ACC112 (cell line): Measurements from ENCODE around the gene ZIC4.

ENCODE experiments used
- H2AFZ ChIP-seq: fragments of 200-600 bp; sonication (generic); one replicate; pipeline ENCODE4 v1.6.0; 2017; ENCODE audit warnings: antibody characterized with exemption, low read length; ENCODE audit not compliant: unreplicated experiment
- H3K27ac ChIP-seq: fragments of 200-600 bp; sonication (generic); 2 replicates; pipeline ENCODE4 v1.5.1; 2014; ENCODE audit warnings: low read depth, mild to moderate bottlenecking, antibody characterized with exemption, low read length, moderate library complexity
- H3K27me3 ChIP-seq: fragments of 200-600 bp; sonication (generic); 2 replicates; pipeline ENCODE4 v1.6.1; 2014; ENCODE audit warnings: mild to moderate bottlenecking, antibody characterized with exemption, low read length, moderate library complexity, mixed read lengths; ENCODE audit not compliant: insufficient read depth
- H3K36me3 ChIP-seq: fragments of 200-600 bp; sonication (generic); 2 replicates; pipeline ENCODE4 v1.6.1; 2016; ENCODE audit warnings: mild to moderate bottlenecking, antibody characterized with exemption, low read length, moderate library complexity, mixed read lengths; ENCODE audit not compliant: insufficient read depth
- H3K4me1 ChIP-seq: fragments of 200-600 bp; sonication (generic); one replicate; pipeline ENCODE4 v1.6.1; 2016; ENCODE audit warnings: low read length, mixed read lengths; ENCODE audit not compliant: insufficient read depth, unreplicated experiment, control insufficient read depth
- H3K4me3 ChIP-seq: fragments of 200-600 bp; sonication (generic); 2 replicates; pipeline ENCODE4 v1.5.1; 2014; ENCODE audit warnings: mild to moderate bottlenecking, low read depth, low read length
- H3K79me2 ChIP-seq: fragments of 200-600 bp; sonication (generic); one replicate; pipeline ENCODE4 v1.6.0; 2016; ENCODE audit warnings: low read length; ENCODE audit not compliant: control insufficient read depth, unreplicated experiment, insufficient read depth

Gene ZIC4

GRCh38 chr3:147417551-147418295 is 11.4 kb upstream of the ZIC4 start:
- no peaks in the 10 kb centered on the region for H3K36me3 ChIP-seq
- H3K27ac ChIP-seq = no peak overlapping the region
- H2AFZ ChIP-seq = no peak overlapping the region
- H3K4me1 ChIP-seq = peaks cover 4% of the 10 kb centered on the region
- H3K79me2 ChIP-seq = no peaks in the 10 kb centered on the region
- H3K27me3 ChIP-seq = peaks cover 99% of the 10 kb centered on the region
- H3K4me3 ChIP-seq = no peak overlapping the region

GRCh38 chr3:147416931-147417330 is 10.6 kb upstream of the ZIC4 start:
- H3K27ac ChIP-seq = no peak overlapping the region
- no peak overlapping the region for H2AFZ ChIP-seq
- H3K4me3 ChIP-seq = no peak overlapping the region
- H3K79me2 ChIP-seq = no peaks in the 10 kb centered on the region
- H3K27me3 ChIP-seq = peaks cover 99% of the 10 kb centered on the region
- H3K4me1 ChIP-seq = peaks cover 4% of the 10 kb centered on the region
- H3K36me3 ChIP-seq = no peaks in the 10 kb centered on the region

- no peak overlapping the region for H3K27ac ChIP-seq
- no peaks in the 10 kb centered on the region for H3K36me3 ChIP-seq
- H3K4me3 ChIP-seq = no peak overlapping the region
- H2AFZ ChIP-seq = no peak overlapping the region
- H3K27me3 ChIP-seq = peaks cover 99% of the 10 kb centered on the region
- no peaks in the 10 kb centered on the region for H3K79me2 ChIP-seq
- peaks cover 7% of the 10 kb centered on the region for H3K4me1 ChIP-seq
These were observed 9.5 kb upstream of the ZIC4 start for GRCh38 chr3:147415874-147416273.

- Histone ChIP-seq H3K27me3 (peaks cover 99% of the 10 kb centered on the region), H3K4me1 (peaks cover 9% of the 10 kb centered on the region), H3K79me2 (no peaks in the 10 kb centered on the region), H2AFZ (no peak overlapping the region), H3K36me3 (no peaks in the 10 kb centered on the region), H3K4me3 (no peak overlapping the region), H3K27ac (no peak overlapping the region)
These were observed 8.9 kb upstream of the ZIC4 start for GRCh38 chr3:147415286-147415685.

GRCh38 chr3:147414390-147415138 is 8.2 kb upstream of the ZIC4 start:
- H3K36me3 ChIP-seq = no peaks in the 10 kb centered on the region
- no peak overlapping the region for H3K4me3 ChIP-seq
- H2AFZ ChIP-seq = no peak overlapping the region
- H3K27me3 ChIP-seq = peaks cover 99% of the 10 kb centered on the region
- no peaks in the 10 kb centered on the region for H3K79me2 ChIP-seq
- H3K4me1 ChIP-seq = peaks cover 9% of the 10 kb centered on the region
- no peak overlapping the region for H3K27ac ChIP-seq

GRCh38 chr3:147413686-147414389 is 7.5 kb upstream of the ZIC4 start:
- peaks cover 99% of the 10 kb centered on the region for H3K27me3 ChIP-seq
- peaks cover 5% of the 10 kb centered on the region for H3K4me1 ChIP-seq
- H3K4me3 ChIP-seq = peak overlapping the region; percentile 67
- no peaks in the 10 kb centered on the region for H3K36me3 ChIP-seq
- H2AFZ ChIP-seq = no peak overlapping the region
- no peaks in the 10 kb centered on the region for H3K79me2 ChIP-seq
- no peak overlapping the region for H3K27ac ChIP-seq

- H3K4me3 ChIP-seq = peak overlapping the region; percentile 67
- no peak overlapping the region for H2AFZ ChIP-seq
These were observed 6.8 kb upstream of the ZIC4 start for GRCh38 chr3:147412917-147413685.

GRCh38 chr3:147412261-147412916 is 6.0 kb upstream of the ZIC4 start:
- Histone ChIP-seq H3K4me3 (peak overlapping the region; percentile 67), H3K79me2 (no peaks in the 10 kb centered on the region), H3K4me1 (peaks cover 5% of the 10 kb centered on the region), H3K36me3 (no peaks in the 10 kb centered on the region), H3K27ac (no peak overlapping the region), H3K27me3 (peaks cover 99% of the 10 kb centered on the region), H2AFZ (no peak overlapping the region)

More at GRCh38 chr3:147412917-147413685, 6.8 kb upstream of the ZIC4 start:
- Histone ChIP-seq H3K4me1 (peaks cover 5% of the 10 kb centered on the region), H3K27me3 (peaks cover 99% of the 10 kb centered on the region), H3K36me3 (no peaks in the 10 kb centered on the region), H3K27ac (no peak overlapping the region), H3K79me2 (no peaks in the 10 kb centered on the region)

GRCh38 chr3:147411815-147412241 is 5.5 kb upstream of the ZIC4 start:
- Histone ChIP-seq H3K27me3 (peaks cover 99% of the 10 kb centered on the region), H3K36me3 (no peaks in the 10 kb centered on the region), H3K4me1 (peaks cover 5% of the 10 kb centered on the region), H3K27ac (no peak overlapping the region), H3K79me2 (no peaks in the 10 kb centered on the region), H3K4me3 (no peak overlapping the region), H2AFZ (no peak overlapping the region)
